ENCODE data around the gene BTBD6. TPM values are rescaled to one million over a fixed set of nuclear protein-coding genes. Genes with fewer than 3 reads are reported as not detected.

The BTBD6 gene
- total RNA-seq, 2 experiments from 2014 or later: 36.9 to 37.6 TPM

- peaks cover 20% of the 10 kb centered on the region for H3K36me3 Mint-ChIP-seq (ENCODE audit: low read depth)
- no peak overlapping the region for H3K4me3 Mint-ChIP-seq
- ChIA-PET POLR2A (no interaction called here), CTCF (no interaction called here)
- H3K4me1 ChIP-seq (ENCODE audit: insufficient read depth, low read length): no peaks in the 10 kb centered on the region
- no peak overlapping the region for H3K27ac ChIP-seq (ENCODE audit: low read depth in 1 of 2, low read length in 2 of 2)
- H3K27me3 ChIP-seq (ENCODE audit: control insufficient read depth in 1 of 2, insufficient read depth in 2 of 2, low read length in 2 of 2): no peaks in the 10 kb centered on the region
- H3K36me3 ChIP-seq (ENCODE audit: insufficient read depth, low read length): peaks cover 35% of the 10 kb centered on the region
- no peaks in the 10 kb centered on the region for H3K27me3 Mint-ChIP-seq
- TF ChIP-seq, protein P1, sequence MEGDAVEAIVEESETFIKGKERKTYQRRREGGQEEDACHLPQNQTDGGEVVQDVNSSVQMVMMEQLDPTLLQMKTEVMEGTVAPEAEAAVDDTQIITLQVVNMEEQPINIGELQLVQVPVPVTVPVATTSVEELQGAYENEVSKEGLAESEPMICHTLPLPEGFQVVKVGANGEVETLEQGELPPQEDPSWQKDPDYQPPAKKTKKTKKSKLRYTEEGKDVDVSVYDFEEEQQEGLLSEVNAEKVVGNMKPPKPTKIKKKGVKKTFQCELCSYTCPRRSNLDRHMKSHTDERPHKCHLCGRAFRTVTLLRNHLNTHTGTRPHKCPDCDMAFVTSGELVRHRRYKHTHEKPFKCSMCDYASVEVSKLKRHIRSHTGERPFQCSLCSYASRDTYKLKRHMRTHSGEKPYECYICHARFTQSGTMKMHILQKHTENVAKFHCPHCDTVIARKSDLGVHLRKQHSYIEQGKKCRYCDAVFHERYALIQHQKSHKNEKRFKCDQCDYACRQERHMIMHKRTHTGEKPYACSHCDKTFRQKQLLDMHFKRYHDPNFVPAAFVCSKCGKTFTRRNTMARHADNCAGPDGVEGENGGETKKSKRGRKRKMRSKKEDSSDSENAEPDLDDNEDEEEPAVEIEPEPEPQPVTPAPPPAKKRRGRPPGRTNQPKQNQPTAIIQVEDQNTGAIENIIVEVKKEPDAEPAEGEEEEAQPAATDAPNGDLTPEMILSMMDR (IDR thresholded peaks at IDR 0.05): no peak
- H3K4me1 Mint-ChIP-seq (ENCODE audit: low read depth): no peaks in the 10 kb centered on the region
- no peaks in the 10 kb centered on the region for H3K9me3 ChIP-seq (ENCODE audit: control insufficient read depth in 1 of 2, insufficient read depth in 1 of 2, low read length in 2 of 2)
- no peaks in the 10 kb centered on the region for H3K9me3 Mint-ChIP-seq
- H3K27ac Mint-ChIP-seq: no peak overlapping the region
- ATAC-seq (ENCODE audit: poor library complexity) (no peak), DNase-seq (no peak)
- intact Hi-C loops (cut with DNase I, micrococcal nuclease): loop anchor here in 1 of 2 experiments (10.0 kb wide), 1 partner anchor 52 kb away; no protein-coding TSS in a partner anchor
- no peak overlapping the region for H3K4me3 ChIP-seq (ENCODE audit: low read length)
These were observed 35.6 kb upstream of the BTBD6 start for GRCh38 chr14:105212541-105213300.

DNA sequence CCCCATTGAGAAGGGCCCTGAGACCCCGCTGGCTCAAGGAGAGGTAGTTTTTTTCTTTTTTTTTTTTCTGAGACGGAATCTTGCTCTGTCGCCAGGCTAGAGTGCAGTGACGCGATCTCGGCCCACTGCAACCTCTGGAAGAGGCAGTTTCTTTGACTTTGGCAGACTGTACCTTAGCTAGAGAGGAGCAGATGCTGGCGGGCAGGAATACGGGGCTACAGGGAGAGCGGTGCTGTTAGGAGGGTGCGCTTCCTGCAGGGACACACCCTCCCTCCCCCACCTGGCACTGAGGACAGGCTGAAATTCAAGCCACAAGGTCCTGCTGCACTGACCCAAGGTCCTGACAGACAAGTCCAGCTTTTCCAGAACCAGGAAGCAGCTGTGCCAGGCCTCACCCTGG lies 35.0 kb upstream of the BTBD6 start:
- ChIA-PET POLR2A (no interaction called here), CTCF (no interaction called here)
- ATAC-seq (ENCODE audit: poor library complexity): no peak
- Histone ChIP-seq H3K4me3 (ENCODE audit: low read length) (no peak overlapping the region), H3K27ac (ENCODE audit: low read depth in 1 of 2, low read length in 2 of 2) (no peak overlapping the region), H3K9me3 (ENCODE audit: control insufficient read depth in 1 of 2, insufficient read depth in 1 of 2, low read length in 2 of 2) (no peaks in the 10 kb centered on the region), H3K27me3 (ENCODE audit: control insufficient read depth in 1 of 2, insufficient read depth in 2 of 2, low read length in 2 of 2) (no peaks in the 10 kb centered on the region), H3K4me1 (ENCODE audit: insufficient read depth, low read length) (no peaks in the 10 kb centered on the region), H3K36me3 (ENCODE audit: insufficient read depth, low read length) (peaks cover 42% of the 10 kb centered on the region)
- no peak for DNase-seq
- Mint-ChIP-seq H3K27me3 (no peaks in the 10 kb centered on the region), H3K9me3 (no peaks in the 10 kb centered on the region), H3K4me3 (no peak overlapping the region), H3K27ac (no peak overlapping the region), H3K4me1 (ENCODE audit: low read depth) (no peaks in the 10 kb centered on the region), H3K36me3 (ENCODE audit: low read depth) (peaks cover 20% of the 10 kb centered on the region)
- intact Hi-C loops (cut with DNase I, micrococcal nuclease): loop anchor here in 1 of 2 experiments (10.0 kb wide), 1 partner anchor 51 kb away; no protein-coding TSS in a partner anchor
- TF ChIP-seq, protein P1 (IDR thresholded peaks at IDR 0.05): no peak

GRCh38 chr14:105214324-105214915 lies 33.9 kb upstream of the BTBD6 start:
- no peak for DNase-seq
- H3K9me3 ChIP-seq (ENCODE audit: control insufficient read depth in 1 of 2, insufficient read depth in 1 of 2, low read length in 2 of 2): no peaks in the 10 kb centered on the region
- ChIA-PET CTCF (no interaction called here), POLR2A (no interaction called here)
- peaks cover 51% of the 10 kb centered on the region for H3K36me3 ChIP-seq (ENCODE audit: insufficient read depth, low read length)
- H3K27me3 ChIP-seq (ENCODE audit: control insufficient read depth in 1 of 2, insufficient read depth in 2 of 2, low read length in 2 of 2): no peaks in the 10 kb centered on the region
- no peak overlapping the region for H3K4me3 Mint-ChIP-seq
- H3K27ac Mint-ChIP-seq: no peak overlapping the region
- H3K4me1 Mint-ChIP-seq (ENCODE audit: low read depth): no peaks in the 10 kb centered on the region
- ATAC-seq (ENCODE audit: poor library complexity): no peak
- H3K27me3 Mint-ChIP-seq: no peaks in the 10 kb centered on the region
- TF ChIP-seq, protein P1 (IDR thresholded peaks at IDR 0.05): no peak
- H3K4me1 ChIP-seq (ENCODE audit: insufficient read depth, low read length): no peaks in the 10 kb centered on the region
- H3K27ac ChIP-seq (ENCODE audit: low read depth in 1 of 2, low read length in 2 of 2): no peak overlapping the region
- intact Hi-C loops (cut with DNase I, micrococcal nuclease): loop anchor here in 1 of 2 experiments (10.0 kb wide), 1 partner anchor 50 kb away; no protein-coding TSS in a partner anchor
- H3K9me3 Mint-ChIP-seq: no peaks in the 10 kb centered on the region
- no peak overlapping the region for H3K4me3 ChIP-seq (ENCODE audit: low read length)
- H3K36me3 Mint-ChIP-seq (ENCODE audit: low read depth): peaks cover 26% of the 10 kb centered on the region
